ENCODE results near the gene KRTCAP2.
"Not testable (repeated sequence)": the region's sequence is repeated elsewhere in the genome, so short reads cannot be mapped to it uniquely, and the experiment has no call there.

Gene KRTCAP2

GRCh38 chr1:155196893-155197638 is 24.0 kb upstream of the KRTCAP2 start:
- TF ChIP-seq CTCF (conservative IDR thresholded peaks at IDR 0.05; ENCODE audit: low read depth, low read length) = no peak
- no peak overlapping the region for H3K4me3 ChIP-seq (ENCODE audit: low read length)
- no peak for DNase-seq (ENCODE audit: low read depth)

GRCh38 chr1:155196103-155196892 is 23.2 kb upstream of the KRTCAP2 start:
- H3K4me3 ChIP-seq (ENCODE audit: low read length) = peak overlapping the region; percentile 72
- no peak for TF ChIP-seq CTCF (conservative IDR thresholded peaks at IDR 0.05; ENCODE audit: low read depth, low read length)
- peak; percentile 62 for DNase-seq (ENCODE audit: low read depth)

GRCh38 chr1:155195201-155196102 is 22.3 kb upstream of the KRTCAP2 start:
- DNase-seq (ENCODE audit: low read depth) = no peak
- TF ChIP-seq CTCF (conservative IDR thresholded peaks at IDR 0.05; ENCODE audit: low read depth, low read length) = no peak
- peak overlapping the region; percentile 72 for H3K4me3 ChIP-seq (ENCODE audit: low read length)

- H3K4me3 ChIP-seq (ENCODE audit: low read length) = peak overlapping the region; percentile 72
- DNase-seq (ENCODE audit: low read depth) = not testable (repeated sequence)
These were observed 20.8 kb upstream of the KRTCAP2 start for GRCh38 chr1:155193991-155194240.

GRCh38 chr1:155193275-155193990 is 20.3 kb upstream of the KRTCAP2 start:
- TF ChIP-seq CTCF (conservative IDR thresholded peaks at IDR 0.05; ENCODE audit: low read depth, low read length) = peak; percentile 97
- H3K4me3 ChIP-seq (ENCODE audit: low read length) = peak overlapping the region; percentile 72
- peak; percentile 73 for DNase-seq (ENCODE audit: low read depth)

GRCh38 chr1:155192346-155193274 is 19.5 kb upstream of the KRTCAP2 start:
- DNase-seq (ENCODE audit: low read depth) = no peak
- H3K4me3 ChIP-seq (ENCODE audit: low read length) = peak overlapping the region; percentile 72
- TF ChIP-seq CTCF (conservative IDR thresholded peaks at IDR 0.05; ENCODE audit: low read depth, low read length) = no peak

Data from retinal pigment epithelial cell (primary cell).